Stimulated activated CD4-positive, alpha-beta T cell treated with anti-CD3 and anti-CD28 coated beads, TNF-alpha, amount 100 ng/mL, for 48 hours (primary cell): Measurements from ENCODE around the gene SNN.

Source experiments
- DNase-seq, 3 donors: peaks; one replicate each; pipeline ENCODE4 v3.0.0-alpha.2; 2020; ENCODE audit warnings: low read depth in 3 of 3

The SNN gene

DNA sequence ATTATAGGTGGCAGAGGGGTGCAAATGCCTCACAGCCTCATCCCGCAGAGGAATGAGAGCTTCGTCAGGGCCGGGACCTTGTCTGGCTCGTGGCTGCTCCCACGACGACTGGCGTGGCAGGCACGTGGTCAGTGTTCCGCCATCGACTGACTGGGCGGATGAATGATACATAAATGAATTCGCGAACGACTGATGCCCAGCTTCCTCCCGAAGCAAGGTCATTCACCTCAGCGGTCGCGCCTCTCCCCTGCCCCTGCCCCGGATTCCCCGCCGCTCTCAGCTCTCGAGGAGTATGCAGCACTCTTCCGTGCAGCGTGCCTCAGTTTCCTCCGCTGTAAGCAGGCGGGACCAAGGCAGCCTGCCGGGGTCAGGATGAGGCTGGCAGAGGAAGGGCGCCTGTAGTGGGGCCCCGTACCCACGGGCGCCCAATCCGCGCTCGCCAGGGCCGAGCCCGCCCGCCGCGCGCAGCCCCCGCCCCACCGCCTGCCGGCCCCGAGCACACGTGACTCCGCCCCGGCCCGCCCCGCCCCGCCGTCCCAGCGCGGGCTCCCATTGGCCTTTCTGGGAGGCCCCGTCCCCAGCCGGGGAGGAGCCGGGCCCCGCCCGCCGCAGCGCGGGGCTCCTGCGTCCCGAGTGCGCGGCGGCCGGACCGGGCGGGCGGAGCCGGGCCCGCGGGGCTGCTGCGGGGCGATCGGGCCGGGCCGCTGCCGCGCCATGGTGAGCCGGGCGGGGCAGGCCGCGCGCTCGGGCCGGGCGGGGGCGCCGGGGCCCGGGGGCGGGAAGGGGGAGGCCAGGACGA is at the start of gene SNN:
Gene SNN (plus strand): TSS at position 632 of the 799 bp plus-strand sequence. CDS start 7,605 bp downstream, outside the sequence.
- DNase-seq, result peak; percentile 72 to 86 (median 74)

DNA sequence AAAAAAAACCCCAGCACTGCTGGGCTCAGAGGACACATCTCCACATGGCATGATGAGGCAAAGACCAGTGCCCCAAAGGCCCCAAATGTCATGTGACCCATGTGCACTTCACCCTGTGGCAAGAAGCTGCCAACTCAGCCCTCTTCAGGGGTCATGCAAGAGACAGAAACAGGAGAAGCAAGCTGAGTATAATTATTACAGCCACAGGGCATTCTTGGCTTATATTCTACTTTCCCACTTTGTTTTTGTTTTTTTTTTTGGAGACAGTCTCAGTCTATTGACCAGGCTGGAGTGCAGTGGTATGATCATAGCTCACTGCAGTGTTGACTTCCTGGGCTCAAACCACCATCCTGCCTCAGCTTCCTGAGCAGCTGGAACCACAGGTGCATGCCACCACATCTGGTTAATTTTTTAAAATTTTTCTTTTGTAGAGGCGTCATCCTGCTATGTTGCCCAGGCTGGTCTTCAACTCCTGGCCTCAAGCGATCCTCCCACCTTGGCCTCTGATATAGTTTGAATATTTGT is 48.9 kb upstream of the SNN start:
- no peak for DNase-seq

DNA sequence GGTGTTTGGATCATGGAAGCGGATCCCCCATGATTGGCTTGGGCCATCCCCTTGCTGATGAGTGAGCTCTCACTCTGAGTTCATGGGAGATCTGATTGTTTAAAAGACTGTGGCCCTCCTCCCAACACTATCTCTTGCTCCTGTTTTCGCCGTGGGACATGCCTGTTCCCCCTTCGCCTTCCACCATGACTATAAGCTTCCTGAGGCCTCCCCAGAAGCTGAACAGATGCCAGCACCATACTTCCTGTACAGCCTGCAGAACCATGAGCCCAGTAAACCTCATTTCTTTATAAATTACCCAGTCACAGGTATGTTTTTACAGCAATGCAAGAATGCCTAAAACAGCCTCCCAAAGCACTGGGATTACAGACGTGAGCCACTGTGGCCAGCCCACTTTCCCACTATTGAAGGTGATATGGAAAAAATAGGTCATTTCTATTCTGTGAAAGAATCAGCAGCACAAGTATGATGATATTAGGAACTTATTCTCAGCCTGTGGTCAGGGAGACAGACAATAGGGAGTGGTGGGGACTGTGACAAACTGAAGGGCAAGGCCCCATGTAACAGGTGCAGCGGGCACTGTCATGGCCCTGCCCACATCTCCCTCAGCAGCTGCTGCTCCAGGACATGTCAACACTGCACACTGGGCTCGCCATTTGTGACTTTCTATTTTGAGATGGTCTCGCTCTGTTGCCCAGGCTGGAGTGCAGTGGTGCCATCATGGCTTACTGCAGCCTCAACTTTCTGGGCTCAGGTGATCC is 47.8 kb upstream of the SNN start:
- no peak for DNase-seq

DNA sequence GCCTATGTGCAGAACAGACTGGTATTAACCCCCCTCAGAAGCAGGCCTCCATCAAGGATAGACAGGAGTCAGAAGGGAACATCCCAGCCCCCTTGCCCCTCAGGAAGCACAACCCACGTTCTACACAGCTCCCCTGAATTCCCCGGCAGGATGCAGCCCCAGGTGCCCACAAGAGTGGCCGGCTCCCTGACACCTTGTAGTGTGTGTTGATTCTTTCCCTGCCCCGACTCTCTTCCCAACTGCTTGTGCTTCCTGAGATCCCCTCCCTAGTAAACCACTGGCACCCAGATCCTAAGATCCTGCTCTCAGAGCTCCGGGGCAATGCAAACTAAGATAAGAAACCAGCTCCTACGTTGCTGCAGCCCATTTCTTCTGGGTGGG is 46.7 kb upstream of the SNN start:
- DNase-seq, result no peak

DNA sequence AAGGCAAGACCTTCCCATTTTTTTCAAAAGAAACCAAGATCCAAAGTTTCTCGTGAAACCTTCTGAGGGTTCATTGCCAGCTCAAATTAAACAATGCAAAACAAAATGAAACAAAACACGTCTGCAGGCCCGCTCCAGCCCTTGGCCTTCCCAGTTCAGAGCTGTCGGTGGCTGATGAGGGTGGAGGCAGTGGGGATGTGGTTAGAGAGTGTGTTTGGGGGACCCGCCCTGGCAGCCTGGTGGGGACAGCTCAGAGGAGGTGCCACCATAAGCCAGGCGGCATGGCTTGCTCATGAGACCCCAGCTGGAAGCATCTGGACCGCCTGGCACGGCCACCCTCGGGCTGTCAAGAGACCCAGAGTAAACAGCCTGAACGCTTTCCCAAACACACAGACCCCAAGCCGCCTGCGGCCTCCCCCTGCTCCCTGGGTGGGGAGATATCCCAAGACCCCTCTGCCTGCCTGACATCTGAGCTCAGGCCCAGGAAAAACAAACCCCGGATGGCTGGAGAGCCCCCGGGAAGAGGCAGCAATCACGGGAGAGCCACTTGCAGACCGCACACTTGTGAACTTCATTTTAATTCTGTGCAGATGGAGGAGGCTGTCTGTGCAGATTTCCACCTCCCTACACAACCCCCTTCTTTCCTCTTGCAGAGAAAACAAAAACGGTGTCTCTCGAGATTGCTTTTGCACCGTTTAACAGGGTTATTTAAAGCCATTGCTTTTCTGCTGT is 46.2 kb upstream of the SNN start:
- no peak for DNase-seq

DNA sequence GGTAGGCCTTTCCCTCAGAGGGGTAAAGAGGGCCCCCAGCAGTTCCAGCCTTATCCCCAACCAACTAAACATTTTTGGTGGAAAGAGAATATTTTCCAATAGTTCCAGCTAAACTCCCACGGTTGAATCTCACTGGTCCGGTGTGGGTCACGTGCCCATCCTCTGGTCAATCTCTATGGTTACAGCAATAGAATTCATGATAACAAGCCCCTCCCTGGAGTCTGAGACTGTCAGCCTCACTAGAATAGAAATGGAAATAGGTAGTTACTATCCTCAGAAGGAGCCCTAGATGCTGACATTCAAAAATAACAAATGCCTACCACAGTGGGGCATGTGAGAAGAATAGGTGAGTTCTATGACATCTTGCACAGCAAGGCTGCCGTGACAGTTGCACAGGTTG is 44.0 kb upstream of the SNN start:
- DNase-seq, result no peak

DNA sequence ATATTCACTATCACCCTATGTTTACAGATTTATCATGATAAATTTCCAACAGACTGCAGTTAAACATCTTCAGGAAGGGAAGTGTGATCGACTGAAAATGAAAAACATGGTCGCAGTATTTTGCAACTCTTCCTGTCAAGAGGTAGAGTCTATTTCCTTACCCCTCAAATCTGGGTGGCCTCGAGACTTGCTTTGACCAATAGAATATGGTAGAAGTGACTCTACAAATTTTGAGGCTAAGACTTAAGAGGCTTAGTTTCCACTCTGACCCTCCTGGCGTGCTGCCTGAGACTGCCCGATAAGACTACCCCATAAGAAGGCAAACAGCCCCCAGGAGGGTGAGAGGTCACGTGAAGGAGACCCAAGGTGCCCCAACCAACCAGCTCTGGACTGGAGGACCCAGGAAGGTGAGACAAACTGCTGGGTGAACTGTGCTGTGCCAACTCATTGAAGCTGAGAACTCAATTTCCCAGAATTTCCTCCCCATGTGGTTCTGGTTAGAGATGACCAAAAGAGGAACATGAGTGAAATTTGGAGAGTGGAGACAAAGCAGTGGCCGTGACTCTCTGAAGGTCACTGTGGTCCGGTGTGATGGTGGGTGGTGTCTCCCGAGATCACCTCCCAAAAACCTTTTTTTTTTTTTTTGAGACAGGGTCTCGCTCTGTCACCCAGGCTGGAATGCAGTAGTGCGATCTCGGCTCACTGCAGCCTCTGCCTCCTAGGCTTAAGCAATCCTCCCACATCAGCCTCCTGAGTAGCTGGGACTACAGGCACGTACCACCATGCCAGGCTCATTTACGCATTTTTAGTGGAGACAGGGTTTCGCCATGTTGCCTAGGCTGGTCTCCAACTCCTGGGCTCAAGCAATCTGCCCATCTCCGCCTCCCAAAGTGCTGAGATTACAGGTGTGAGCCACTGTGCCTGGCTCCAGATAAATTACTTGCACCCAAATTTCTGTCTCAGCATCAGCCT is 43.3 kb upstream of the SNN start:
- no peak for DNase-seq

DNA sequence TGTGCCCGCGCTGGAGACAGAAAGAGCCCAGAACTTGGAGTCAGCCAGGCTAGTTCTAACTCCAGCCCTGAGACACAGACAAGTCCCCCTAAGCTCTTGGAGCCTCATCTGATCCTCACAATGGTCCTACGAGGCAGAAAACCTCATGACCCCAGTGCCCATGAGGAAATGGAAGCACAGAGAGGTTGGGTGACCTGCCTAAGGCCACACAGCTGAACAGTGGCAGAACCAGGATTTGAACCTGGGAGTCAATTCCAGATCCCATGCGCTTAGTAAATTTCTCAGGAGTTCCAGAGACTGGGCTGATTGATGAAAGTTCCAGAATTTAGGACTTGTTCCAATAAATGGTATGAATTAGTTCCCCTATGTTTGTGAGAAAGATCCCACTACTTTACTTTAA is 42.5 kb upstream of the SNN start:
- DNase-seq, result no peak

DNA sequence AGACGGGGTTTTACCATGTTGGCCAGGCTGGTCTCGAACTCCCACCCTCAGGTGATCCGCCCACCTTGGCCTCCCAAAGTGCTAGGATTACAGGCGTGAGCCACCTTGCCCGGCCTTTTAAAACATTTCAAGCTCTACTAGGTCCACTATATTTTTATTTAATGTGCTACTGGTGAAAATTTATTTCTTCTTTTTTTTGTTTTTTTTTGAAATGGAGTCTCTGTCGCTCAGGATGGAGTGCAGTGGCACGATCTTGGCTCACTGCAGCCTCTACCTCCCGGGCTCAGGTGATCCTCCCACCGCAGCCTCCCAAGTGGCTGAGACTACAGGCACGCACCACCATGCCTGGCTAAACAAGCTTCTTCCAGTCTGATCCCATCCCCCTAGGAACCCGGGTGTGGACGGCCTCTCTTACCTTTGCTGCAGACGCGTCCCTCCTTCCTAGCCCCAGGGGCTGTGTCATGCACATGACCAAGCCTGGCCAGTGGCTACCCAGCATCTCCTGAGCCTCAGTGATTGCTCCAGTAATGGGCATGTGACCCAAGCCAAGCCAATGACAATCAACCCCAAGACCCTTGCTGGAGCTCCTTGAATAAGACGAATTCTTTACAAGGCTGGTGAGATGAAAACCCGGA is 41.5 kb upstream of the SNN start:
- no peak for DNase-seq

DNA sequence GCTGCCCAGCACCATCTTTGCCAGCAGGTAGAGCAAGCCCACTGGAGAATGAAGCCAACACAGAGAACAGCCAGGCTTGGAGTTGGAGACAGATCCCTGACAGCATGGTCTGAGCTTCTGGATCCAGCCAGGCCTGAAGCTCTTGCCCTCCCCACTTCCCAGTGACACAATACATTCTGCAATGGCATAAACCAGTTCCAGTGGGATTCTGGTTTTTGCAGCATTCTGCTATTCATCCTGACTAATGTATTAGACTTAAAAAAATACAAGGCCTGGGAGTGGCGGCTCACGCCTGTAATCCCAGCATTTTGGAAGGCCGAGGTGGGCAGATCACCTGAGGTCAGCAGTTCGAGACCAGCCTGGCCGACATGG is 41.0 kb upstream of the SNN start:
- no peak for DNase-seq

DNA sequence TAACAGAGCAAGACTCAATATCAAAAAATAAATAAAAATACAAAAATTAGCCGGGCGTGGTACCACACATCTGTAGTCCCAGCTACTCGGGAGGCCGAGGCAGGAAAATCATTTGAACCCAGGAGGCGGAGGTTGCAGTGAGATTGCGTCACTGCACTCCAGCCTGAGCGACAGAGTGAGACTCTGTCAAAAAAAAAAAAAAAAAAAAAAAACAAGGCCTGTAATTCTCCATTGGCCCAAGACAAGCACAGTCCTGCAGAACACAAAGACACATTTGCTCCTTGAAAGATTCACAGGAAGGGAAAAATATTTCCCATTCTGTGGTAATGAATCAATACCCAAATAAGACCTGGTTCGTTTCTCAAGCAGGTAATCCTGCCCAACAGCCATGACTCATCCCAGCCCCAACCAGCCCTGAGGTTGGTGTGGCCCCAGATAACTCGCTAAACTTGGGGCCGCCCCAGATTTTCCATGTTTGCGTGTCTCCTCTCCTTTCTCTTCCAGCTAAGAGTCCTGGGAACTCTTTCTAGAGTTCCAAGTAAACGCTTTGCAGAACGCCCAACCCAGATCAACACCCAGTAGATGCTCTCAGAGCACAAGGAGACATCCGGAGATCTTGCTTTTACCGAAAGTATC is 40.3 kb upstream of the SNN start:
- DNase-seq, result no peak

DNA sequence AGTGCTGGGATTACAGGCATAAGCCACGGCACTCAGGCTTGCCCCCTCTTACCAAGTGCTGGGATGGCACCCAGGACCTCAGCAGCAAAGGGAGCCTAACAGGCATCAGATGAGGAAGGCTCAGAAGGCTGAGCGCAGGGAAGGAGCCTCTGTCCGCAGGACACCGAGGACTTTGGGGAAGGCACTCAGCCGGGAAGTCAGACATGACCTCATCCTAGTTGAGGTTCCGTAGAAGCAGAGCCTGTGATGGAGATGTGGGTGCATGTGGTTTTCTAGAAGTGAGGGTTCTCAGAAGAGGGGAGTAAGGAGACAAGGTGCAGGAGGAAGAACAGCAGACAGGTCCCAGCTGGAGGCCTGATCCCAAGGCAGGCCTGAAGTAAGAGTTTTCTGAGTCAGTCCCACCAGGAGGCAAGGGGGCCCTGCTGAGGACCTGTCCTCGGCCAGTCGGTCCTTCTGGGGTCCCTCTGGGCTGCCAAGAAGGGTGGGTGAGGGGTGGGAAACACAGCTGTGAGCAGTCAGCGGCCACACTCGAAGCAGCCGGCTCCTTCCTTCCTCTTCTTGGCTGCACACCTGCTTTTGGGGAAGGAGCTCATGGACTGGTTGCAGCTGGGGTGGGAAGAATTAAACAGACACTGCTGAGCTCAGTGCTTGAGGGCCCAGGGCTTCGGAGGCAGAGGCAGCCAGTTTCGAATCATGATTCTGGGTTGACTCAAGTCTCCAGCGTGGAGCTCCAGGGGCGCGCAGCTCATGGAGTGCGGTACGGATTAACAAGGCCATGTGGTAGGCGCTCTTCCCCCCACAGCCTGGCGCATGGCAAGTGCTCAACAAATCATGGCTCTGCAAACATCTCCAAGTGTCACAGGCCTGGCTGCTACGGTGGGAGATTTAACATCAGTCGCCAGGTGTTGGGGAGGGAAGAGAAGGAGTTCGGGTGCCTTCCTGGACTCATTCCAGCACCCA is 38.9 kb upstream of the SNN start:
- no peak for DNase-seq

DNA sequence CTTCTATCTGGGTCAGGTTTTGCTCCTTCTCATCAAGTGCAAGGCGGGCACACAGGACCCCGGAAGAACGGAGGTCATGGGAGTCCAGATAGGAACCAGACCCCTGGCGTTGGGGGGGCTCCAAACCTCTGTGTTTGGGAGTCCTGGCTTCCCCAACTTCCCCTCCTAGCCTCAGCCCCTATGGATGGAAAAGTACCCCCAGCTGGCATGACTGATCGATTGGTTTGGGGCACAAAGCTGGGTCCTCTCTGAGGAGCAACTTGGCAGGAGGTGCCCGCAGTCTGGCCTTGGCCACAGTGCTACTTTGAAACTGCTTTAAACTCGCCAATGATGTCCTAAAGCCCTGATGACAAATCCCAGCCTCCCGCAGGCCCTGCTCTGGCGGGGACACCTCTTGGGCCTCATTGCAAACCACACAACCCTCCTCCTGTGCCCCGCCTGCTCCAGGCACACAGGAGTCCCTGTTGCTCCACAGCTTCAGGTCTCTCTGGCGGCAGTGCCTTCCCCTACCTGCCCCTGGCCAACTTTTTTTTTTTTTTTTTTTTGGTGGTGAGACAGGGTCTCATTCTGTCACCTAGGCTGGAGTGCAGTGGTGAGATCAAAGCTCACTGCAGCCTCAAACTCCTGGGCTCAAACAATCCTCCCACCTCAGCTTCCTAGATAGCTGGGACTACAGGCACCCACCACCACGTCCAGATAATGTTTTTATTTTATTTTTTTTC is 38.0 kb upstream of the SNN start:
- no peak for DNase-seq

DNA sequence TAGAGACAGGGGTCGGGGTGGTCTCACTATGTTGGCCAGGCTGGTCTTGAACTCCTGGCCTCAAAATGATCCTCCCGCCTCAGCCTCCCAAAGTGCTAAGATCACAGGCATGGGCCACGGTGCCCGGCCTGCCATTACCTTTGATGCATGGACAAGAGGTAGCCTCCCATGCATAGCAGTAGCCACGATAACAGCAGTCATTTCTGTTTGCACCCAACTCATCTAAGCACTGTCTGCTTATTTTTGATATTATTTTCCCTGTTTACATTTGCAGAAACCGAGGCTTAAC is 37.5 kb upstream of the SNN start:
- no peak for DNase-seq

DNA sequence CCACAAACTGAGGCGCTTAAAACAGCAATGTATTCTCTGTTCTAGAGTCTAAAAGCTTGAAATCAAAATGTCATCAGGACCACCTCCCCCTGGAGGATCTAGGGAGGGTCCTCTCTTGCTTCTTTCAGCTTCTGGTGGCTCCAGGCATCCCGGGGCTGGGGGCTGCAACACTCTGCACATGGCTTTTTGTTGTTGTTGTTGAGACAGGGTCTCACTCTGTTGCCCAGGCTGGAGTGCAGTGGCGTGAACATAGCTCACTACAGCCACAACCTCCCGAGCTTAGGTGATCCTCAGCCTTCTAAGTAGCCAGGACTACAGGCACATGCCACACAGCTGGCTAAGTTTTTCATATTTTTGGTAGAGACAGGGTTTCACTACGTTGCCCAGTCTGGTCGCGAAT is 37.0 kb upstream of the SNN start:
- DNase-seq, result no peak

DNA sequence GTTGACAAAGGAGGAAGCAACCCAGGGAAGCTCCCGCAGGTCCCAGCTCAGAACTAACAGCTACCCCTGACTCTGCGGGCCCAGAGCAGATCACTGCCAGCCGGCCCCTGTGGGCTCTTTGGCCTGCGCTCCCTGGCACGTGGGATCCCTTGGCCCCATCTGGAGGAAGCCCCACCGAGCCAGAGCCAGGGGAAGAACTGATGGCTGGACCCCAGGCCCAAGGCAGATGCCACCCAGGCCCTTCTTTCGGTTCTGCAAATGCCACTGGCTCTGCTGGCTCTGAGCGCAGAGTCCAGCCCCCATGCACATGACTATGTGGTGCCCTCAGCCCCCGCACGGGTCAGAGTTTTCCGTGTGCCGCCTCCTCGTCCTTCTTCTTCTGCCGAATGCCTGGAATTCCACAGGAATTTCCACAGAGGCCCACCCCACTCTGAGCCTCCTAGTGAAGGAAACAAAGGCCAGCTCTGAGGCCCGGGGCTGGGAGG is 35.8 kb upstream of the SNN start:
- DNase-seq, result no peak

DNA sequence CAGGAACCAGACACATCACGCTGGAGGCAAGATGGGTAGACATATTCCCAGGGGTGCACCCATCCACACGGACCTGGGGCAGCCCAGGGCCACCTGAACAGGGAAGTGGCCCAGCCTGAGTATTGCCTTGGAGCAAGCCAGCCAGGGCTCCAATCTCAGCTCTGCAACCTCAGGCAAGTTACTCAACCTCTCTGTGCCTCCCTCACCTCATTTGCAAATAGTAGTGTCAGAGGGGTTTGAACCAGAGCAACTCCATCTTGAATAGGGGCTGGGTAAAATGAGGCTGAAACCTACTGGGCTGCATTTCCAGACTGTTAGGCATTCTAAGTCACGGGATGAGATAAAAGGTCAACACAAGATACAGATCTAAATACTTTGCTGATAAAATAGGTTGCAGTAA is 35.1 kb upstream of the SNN start:
- DNase-seq, result no peak

DNA sequence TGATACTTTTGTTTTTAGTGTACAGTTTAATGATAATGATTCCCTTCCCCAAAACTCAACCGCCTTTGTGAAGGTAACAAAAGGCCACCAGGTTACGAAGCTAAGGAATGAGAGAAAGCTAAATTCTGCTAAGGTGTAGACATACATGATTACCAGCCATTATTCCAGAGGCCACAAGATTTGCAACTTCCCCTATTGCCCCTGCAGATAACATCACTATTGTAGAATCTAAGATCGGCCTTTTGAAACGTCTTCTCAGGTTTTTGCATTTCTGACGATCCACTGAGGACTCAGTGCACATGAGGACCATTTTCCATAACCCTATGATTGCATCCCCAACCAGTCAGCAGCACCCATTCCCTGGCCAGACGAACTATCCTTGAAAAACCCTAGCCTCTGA is 33.9 kb upstream of the SNN start:
- no peak for DNase-seq
